ENCODE data around the gene LTB. TPM values are rescaled to one million over a fixed set of nuclear protein-coding genes. Genes with fewer than 3 reads are reported as not detected.
A peak's percentile ranks its signal among the peaks of the same experiment; 100 is the strongest.

The LTB gene
- total and polyA plus RNA-seq, 2 donors (not counting 3 experiments of a cell fraction or from before 2014, with no cell fraction given) = 1.2 to 2.1 TPM

DNA sequence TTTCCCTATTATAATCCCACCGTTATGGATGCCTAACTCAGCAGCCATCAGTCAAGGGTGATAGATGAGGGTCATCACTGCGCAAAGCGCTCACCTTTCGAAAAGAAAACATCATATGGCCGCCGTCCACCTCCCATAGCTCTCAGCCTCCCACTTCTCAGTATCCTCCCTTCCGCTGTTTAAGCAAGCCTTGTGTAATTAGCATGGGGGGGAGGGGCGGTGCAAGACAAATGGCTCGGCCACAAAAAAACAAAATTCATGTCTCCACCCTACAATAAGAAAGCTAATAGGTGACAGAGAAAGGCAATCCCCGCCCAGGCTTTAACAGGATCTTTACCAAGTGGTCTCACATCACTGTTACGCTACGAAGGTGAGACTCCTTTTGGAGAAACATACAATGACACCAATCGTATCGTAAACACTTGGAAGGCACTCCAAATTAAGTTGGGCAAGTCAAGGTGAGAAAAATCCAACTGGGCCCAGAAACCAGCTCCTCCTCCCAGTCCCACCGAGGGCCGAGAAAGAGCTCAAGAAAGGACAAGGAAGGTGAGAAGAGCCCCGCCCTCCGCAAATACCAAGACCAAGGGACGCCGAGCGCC, 41.1 kb downstream of the LTB start:
- dilution Hi-C loops (cut with MboI; ENCODE audit: extremely low pct_ligation_motif_present, low sequenced_read_pairs) (no loop called here), intact Hi-C loops (cut with micrococcal nuclease) (loop anchor here (10.0 kb wide), 1 partner anchor 194 kb away; the partner anchor contains the start of gene CLIC1)
- Histone ChIP-seq H3K4me3 (replicated peaks in 1 of 3; ENCODE audit: insufficient read depth in 1 of 3, low read depth in 1 of 3, low read length in 3 of 3) (peak overlapping the region; percentile 59 to 95 (median 80)), H4K20me1 (replicated peaks; ENCODE audit: control insufficient read depth, extremely low read depth, insufficient read depth, low read length) (peaks cover 7% of the 10 kb centered on the region), H3K27ac (ENCODE audit: insufficient read depth, low read depth, low read length) (peak overlapping the region; percentile 85), H3K79me2 (ENCODE audit: control insufficient read depth, insufficient read depth, low read length) (peaks cover 53% of the 10 kb centered on the region), H3K36me3 (ENCODE audit: control insufficient read depth in 2 of 2, extremely low read depth in 1 of 2, insufficient read depth in 2 of 2, low read length in 2 of 2) (peaks cover 17 to 30% of the 10 kb centered on the region in 2 experiments), H2AFZ (ENCODE audit: low read depth, low read length) (no peak overlapping the region), H3K4me1 (ENCODE audit: control insufficient read depth, extremely low read depth, insufficient read depth, low read length) (peaks cover 27% of the 10 kb centered on the region), H3K27me3 (ENCODE audit: control insufficient read depth in 2 of 2, insufficient read depth in 2 of 2, low read length in 2 of 2) (no peaks in the 10 kb centered on the region), H3K4me2 (ENCODE audit: insufficient read depth, low read length) (peak overlapping the region; percentile 92), H3K9ac (replicated peaks; ENCODE audit: extremely low read depth, insufficient read depth, low read length) (peak overlapping the region; percentile 98), H3K9me1 (replicated peaks; ENCODE audit: control insufficient read depth, extremely low read depth, insufficient read depth, low read length) (no peaks in the 10 kb centered on the region), H3K9me3 (replicated peaks; ENCODE audit: control insufficient read depth, insufficient read depth, low read length) (no peaks in the 10 kb centered on the region)
- TF ChIP-seq JUN (IDR thresholded peaks at IDR 0.05; ENCODE audit: borderline replicate concordance, insufficient read depth, insufficient read length, low read depth) = no peak
- TF ChIP-seq EZH2 (IDR thresholded peaks at IDR 0.05; ENCODE audit: borderline replicate concordance, low read depth, low read length, severe bottlenecking) = no peak
- TF ChIP-seq POLR2AphosphoS5 (IDR thresholded peaks at IDR 0.05; ENCODE audit: insufficient read depth, low read depth, low read length) = no peak
- TF ChIP-seq POLR2A (IDR thresholded peaks at IDR 0.05; ENCODE audit: low read depth, low read length) = no peak
- no peak for TF ChIP-seq GATA2 (IDR thresholded peaks at IDR 0.05; ENCODE audit: insufficient read depth, insufficient read length, low read depth, low read length)
- TF ChIP-seq, protein P1, sequence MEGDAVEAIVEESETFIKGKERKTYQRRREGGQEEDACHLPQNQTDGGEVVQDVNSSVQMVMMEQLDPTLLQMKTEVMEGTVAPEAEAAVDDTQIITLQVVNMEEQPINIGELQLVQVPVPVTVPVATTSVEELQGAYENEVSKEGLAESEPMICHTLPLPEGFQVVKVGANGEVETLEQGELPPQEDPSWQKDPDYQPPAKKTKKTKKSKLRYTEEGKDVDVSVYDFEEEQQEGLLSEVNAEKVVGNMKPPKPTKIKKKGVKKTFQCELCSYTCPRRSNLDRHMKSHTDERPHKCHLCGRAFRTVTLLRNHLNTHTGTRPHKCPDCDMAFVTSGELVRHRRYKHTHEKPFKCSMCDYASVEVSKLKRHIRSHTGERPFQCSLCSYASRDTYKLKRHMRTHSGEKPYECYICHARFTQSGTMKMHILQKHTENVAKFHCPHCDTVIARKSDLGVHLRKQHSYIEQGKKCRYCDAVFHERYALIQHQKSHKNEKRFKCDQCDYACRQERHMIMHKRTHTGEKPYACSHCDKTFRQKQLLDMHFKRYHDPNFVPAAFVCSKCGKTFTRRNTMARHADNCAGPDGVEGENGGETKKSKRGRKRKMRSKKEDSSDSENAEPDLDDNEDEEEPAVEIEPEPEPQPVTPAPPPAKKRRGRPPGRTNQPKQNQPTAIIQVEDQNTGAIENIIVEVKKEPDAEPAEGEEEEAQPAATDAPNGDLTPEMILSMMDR (IDR thresholded peaks at IDR 0.05; ENCODE audit: extremely low read depth in 1 of 2, insufficient read depth in 1 of 2, low read depth in 1 of 2, low read length in 2 of 2) = no peak
- TF ChIP-seq MYC (IDR thresholded peaks at IDR 0.05; ENCODE audit: low read depth, low read length) = no peak
- TF ChIP-seq, protein P2, sequence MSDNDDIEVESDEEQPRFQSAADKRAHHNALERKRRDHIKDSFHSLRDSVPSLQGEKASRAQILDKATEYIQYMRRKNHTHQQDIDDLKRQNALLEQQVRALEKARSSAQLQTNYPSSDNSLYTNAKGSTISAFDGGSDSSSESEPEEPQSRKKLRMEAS (IDR thresholded peaks at IDR 0.05; ENCODE audit: insufficient read depth, insufficient read length) = no peak
- no peak for TF ChIP-seq FOS (IDR thresholded peaks at IDR 0.05; ENCODE audit: borderline replicate concordance, insufficient read depth, low read length)
- ChIA-PET CTCF (interaction anchor here (0.8 to 31.0 kb wide), 10 partner anchors 10 to 119 kb away, joined by 3 to 1517 read pairs (median 4); partner anchors contain the start of genes C6orf47, LST1, LTB and NCR3), POLR2A (interaction anchor here (0.8 to 1.2 kb wide), 7 partner anchors 8 to 1431 kb away, joined by 3 to 6 read pairs (median 4); partner anchors contain the start of gene MCCD1)
- DNase-seq (ENCODE audit: low read depth, low spot score) (no peak), FAIRE-seq (peak; percentile 59)
- TSS peak; percentile 65 for BruUV-seq (replicated peaks)
